Ovary (tissue), 9 donors: ENCODE results near the gene ACAN. TPM values are rescaled to one million over a fixed set of nuclear protein-coding genes. Genes with fewer than 3 reads are reported as not detected.

ENCODE experiments used
- DNase-seq, 5 donors: peaks; one replicate each; pipeline ENCODE4 v3.0.0-alpha.2; 2019 to 2020
- H3K27ac ChIP-seq, 2 donors: fragments of 200-600 bp; one replicate each; pipeline versions ENCODE4 v1.5.1 to v1.8.0; 2019 to 2022
- H3K27me3 ChIP-seq: fragments of 200-600 bp; one replicate; pipeline ENCODE4 v1.8.0; 2022
- H3K36me3 ChIP-seq: fragments of 200-600 bp; sonication (generic); one replicate; pipeline ENCODE4 v1.5.1; 2019
- H3K4me1 ChIP-seq: one replicate; pipeline ENCODE4 v1.8.1; 2013; ENCODE audit warnings: mild to moderate bottlenecking, moderate library complexity; ENCODE audit not compliant: insufficient read depth
- H3K4me3 ChIP-seq: fragments of 200-600 bp; sonication (generic); one replicate; pipeline ENCODE4 v1.5.1; 2017
- H3K9me3 ChIP-seq, 2 donors: fragments of 200-600 bp in 1 of 2; sonication (generic) in 1 of 2; one replicate each; pipeline versions ENCODE4 v1.5.1 to v1.8.1; 2013 to 2019; ENCODE audit warnings: mild to moderate bottlenecking in 1 of 2, moderate library complexity in 1 of 2
- CTCF ChIP-seq, 3 donors: fragments of 450-650 bp in 2 of 3; fragments of 200-600 bp in 1 of 3; IDR thresholded peaks; one replicate each; pipeline versions ENCODE4 v1.5.1 to v1.8.0; 2016 to 2022; ENCODE audit warnings: antibody characterized with exemption in 3 of 3, mild to moderate bottlenecking in 1 of 3
- EP300 ChIP-seq: sonication (generic); formaldehyde crosslinking; IDR thresholded peaks from one replicate; pipeline ENCODE4 v1.6.1; 2017; ENCODE audit warnings: antibody characterized with exemption
- POLR2A ChIP-seq: fragments of 450-650 bp; IDR thresholded peaks from one replicate; pipeline ENCODE4 v1.6.1; 2017; ENCODE audit warnings: antibody characterized with exemption, mild to moderate bottlenecking, moderate library complexity
- WGBS, 3 donors: extraction: QIAGEN DNeasy Blood & Tissue Kit in 1 of 3; methylation state at CpG; one replicate each; pipeline versions ENCODE4 v1.1.5 to v1.1.7; 2013 to 2017; 5-methylcytosine and 5-hydroxymethylcytosine counted together
- intact Hi-C, 4 donors: fragments of 100-400 bp; cut with DNase I; formaldehyde crosslinking; loops; one replicate each; pipeline versions ENCODE4 v1.11.0 to v1.15.1; 2022 to 2023
- polyA plus RNA-seq, 2 donors: library from polyadenylated mRNA; stranded (reverse); fragments of 200-250 nt in 1 of 2; fragments of 350-450 nt in 1 of 2; fragmentation: Illumina TruSeq in 1 of 2; extraction: RNeasy Lipid Tissue Mini Kit (QIAGEN cat#74804) in 1 of 2; gene quantifications; one replicate each; pipeline ENCODE4 v1.2.3, GENCODE V29; 2013 to 2014
- total RNA-seq, 7 donors: library from RNA; depleted of rRNA in 2 of 7; stranded (reverse); fragments of >200 nt in 2 of 7; fragmentation: NEBNext Ultra II Directional in 3 of 7; extraction: Animal tissue kit (Norgen Biotek cat#: 25700) in 3 of 7; gene quantifications; one replicate each; pipeline versions ENCODE4 v1.1.0 to v1.2.4, GENCODE V29; 2016 to 2023
- donor health status: DM: no; HTN: no; CAD: no; lungs with moderate emphysema.
- donor health status: DM: no; HTN: no; CAD: no.
- donor health status: Bipolar disorder and iron deficiency.
- donor health status: DM: yes; HTN: yes; CAD: no.
- donor health status: DM: no; HTN: no; CAD: no.
- donor health status: DM: yes; HTN: yes; CAD: no.

ACAN gene
- total and polyA plus RNA-seq, 9 donors = 0.11 to 5.1 (median 0.54) TPM; not detected in 1

GRCh38 chr15:88776646-88777045, 26.6 kb upstream of the ACAN start:
- WGBS, 3 donors = 79 to 82% (median 81%) methylated on average over 3 of the region's 3 CpGs
- no peaks in the 10 kb centered on the region for H3K4me1 ChIP-seq
- H3K27ac ChIP-seq = no peak overlapping the region
- H3K36me3 ChIP-seq = no peaks in the 10 kb centered on the region
- H3K9me3 ChIP-seq = peaks cover 0 to 3% of the 10 kb centered on the region in 2 donors
- TF ChIP-seq EP300 = no peak
- no peak for TF ChIP-seq POLR2A
- no peak for TF ChIP-seq CTCF (IDR thresholded peaks at IDR 0.05)
- H3K4me3 ChIP-seq = no peak overlapping the region
- H3K27me3 ChIP-seq = no peaks in the 10 kb centered on the region
- intact Hi-C loops = no loop called here
- DNase-seq = no peak

- Histone ChIP-seq H3K4me3 (no peak overlapping the region), H3K27me3 (no peaks in the 10 kb centered on the region), H3K27ac (no peak overlapping the region), H3K36me3 (no peaks in the 10 kb centered on the region), H3K4me1 (no peaks in the 10 kb centered on the region), H3K9me3 (peaks cover 0 to 3% of the 10 kb centered on the region in 2 donors)
- TF ChIP-seq POLR2A (no peak), CTCF (IDR thresholded peaks at IDR 0.05) (no peak), EP300 (no peak)
- 48 to 68% (median 59%) methylated on average over 1 of the region's 1 CpG for WGBS, 3 donors
- DNase-seq = no peak
- intact Hi-C loops = no loop called here
These were observed 23.3 kb upstream of the ACAN start for GRCh38 chr15:88779944-88780343.

- DNase-seq = no peak
- H3K36me3 ChIP-seq = no peaks in the 10 kb centered on the region
- H3K27ac ChIP-seq = no peak overlapping the region
- no peaks in the 10 kb centered on the region for H3K27me3 ChIP-seq
- H3K4me1 ChIP-seq = no peaks in the 10 kb centered on the region
- H3K9me3 ChIP-seq = no peaks in the 10 kb centered on the region
- intact Hi-C loops = no loop called here
- TF ChIP-seq EP300 (no peak), POLR2A (no peak), CTCF (IDR thresholded peaks at IDR 0.05) (no peak)
- no peak overlapping the region for H3K4me3 ChIP-seq
- WGBS, 3 donors = 72 to 80% (median 78%) methylated on average over 8 of the region's 8 CpGs
These were observed 20.8 kb upstream of the ACAN start for GRCh38 chr15:88782465-88782864.

- intact Hi-C loops = no loop called here
- no peak overlapping the region for H3K4me3 ChIP-seq
- 60 to 77% (median 65%) methylated on average over 2 of the region's 2 CpGs for WGBS, 3 donors
These were observed 18.0 kb upstream of the ACAN start for GRCh38 chr15:88785217-88785616.

More at GRCh38 chr15:88785217-88785616, 18.0 kb upstream of the ACAN start:
- DNase-seq = no peak
- Histone ChIP-seq H3K36me3 (no peaks in the 10 kb centered on the region), H3K9me3 (no peaks in the 10 kb centered on the region), H3K27me3 (no peaks in the 10 kb centered on the region), H3K4me1 (no peaks in the 10 kb centered on the region), H3K27ac (no peak overlapping the region)
- no peak for TF ChIP-seq POLR2A
- TF ChIP-seq EP300 = no peak
- no peak for TF ChIP-seq CTCF (IDR thresholded peaks at IDR 0.05)
